Nephron progenitor cell (in vitro differentiated cells): Measurements from ENCODE around the gene GOLT1B.

ENCODE experiments used
- DNase-seq: peaks from one replicate; pipeline ENCODE4 v3.0.0; 2021
- H3K27ac Mint-ChIP-seq: 2 replicates; pipeline ENCODE4 v1.8.0; 2021; ENCODE audit warnings: mild to moderate bottlenecking, moderate library complexity, mixed read lengths
- H3K27me3 Mint-ChIP-seq: 2 replicates; pipeline ENCODE4 v1.8.0; 2021; ENCODE audit warnings: mild to moderate bottlenecking, low read depth, mixed read lengths; ENCODE audit not compliant: poor library complexity
- H3K36me3 Mint-ChIP-seq: 2 replicates; pipeline ENCODE4 v1.8.0; 2021; ENCODE audit warnings: low read depth, mixed read lengths
- H3K4me1 Mint-ChIP-seq: 2 replicates; pipeline ENCODE4 v1.8.0; 2021; ENCODE audit warnings: mixed read lengths
- H3K4me3 Mint-ChIP-seq: 2 replicates; pipeline ENCODE4 v1.8.0; 2021; ENCODE audit warnings: mild to moderate bottlenecking, moderate library complexity, mixed read lengths
- H3K9me3 Mint-ChIP-seq: 2 replicates; pipeline ENCODE4 v1.8.0; 2021; ENCODE audit warnings: mild to moderate bottlenecking, moderate library complexity, mixed read lengths
- CTCF ChIP-seq: fragments of 200-600 bp; sonication (generic); IDR thresholded peaks from 2 replicates; pipeline ENCODE4 v1.5.0; 2021; ENCODE audit warnings: antibody characterized with exemption

Gene GOLT1B

GRCh38 chr12:21509768-21510167 is 8.2 kb downstream of the GOLT1B start:
- H3K9me3 Mint-ChIP-seq: no peaks in the 10 kb centered on the region
- peaks cover 26% of the 10 kb centered on the region for H3K36me3 Mint-ChIP-seq
- peaks cover 24% of the 10 kb centered on the region for H3K4me1 Mint-ChIP-seq
- DNase-seq: no peak
- H3K27me3 Mint-ChIP-seq: no peaks in the 10 kb centered on the region
- no peak overlapping the region for H3K4me3 Mint-ChIP-seq
- no peak overlapping the region for H3K27ac Mint-ChIP-seq
- TF ChIP-seq CTCF: no peak

DNA sequence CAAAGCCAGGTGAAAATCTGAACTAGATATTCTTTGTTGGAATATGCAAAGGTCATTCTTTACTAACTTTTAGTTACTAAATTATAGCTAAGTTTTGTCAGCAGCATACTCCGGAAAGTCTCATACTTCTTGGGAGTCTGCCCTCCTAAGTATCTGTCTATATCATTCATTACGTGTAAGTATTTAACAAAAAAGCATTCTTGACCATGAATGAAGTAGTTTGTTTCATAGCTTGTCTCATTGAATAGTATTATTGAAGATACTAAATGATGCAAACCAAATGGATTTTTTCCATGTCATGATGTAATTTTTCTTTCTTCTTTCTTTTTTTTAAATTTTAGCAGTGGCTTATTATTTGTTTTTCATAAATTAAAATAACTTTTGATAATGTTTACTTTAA is 14.7 kb downstream of the GOLT1B start:
- Mint-ChIP-seq H3K36me3 (peaks cover 8% of the 10 kb centered on the region), H3K4me3 (no peak overlapping the region), H3K27me3 (no peaks in the 10 kb centered on the region), H3K4me1 (peaks cover 7% of the 10 kb centered on the region), H3K27ac (no peak overlapping the region), H3K9me3 (no peaks in the 10 kb centered on the region)
- no peak for TF ChIP-seq CTCF
- DNase-seq: no peak

DNA sequence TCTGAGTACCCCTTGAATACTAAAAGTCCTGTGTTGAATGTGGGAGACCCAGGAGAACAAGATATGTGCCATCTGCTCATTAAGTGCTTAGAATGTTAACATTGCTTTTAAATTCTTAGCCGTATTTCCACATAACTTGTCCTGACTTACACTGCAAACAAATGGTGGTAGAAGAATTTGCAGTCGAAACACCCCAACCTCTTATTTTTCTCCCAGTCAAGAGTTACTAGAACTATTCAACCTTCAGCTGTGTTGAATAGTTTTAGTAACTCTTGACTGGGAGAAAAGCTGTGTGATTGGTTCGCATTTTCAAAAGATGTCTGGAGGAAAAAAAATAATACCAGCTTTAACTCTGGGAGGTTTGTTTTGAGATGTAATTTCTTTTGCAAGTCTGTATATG is 16.9 kb downstream of the GOLT1B start:
- no peaks in the 10 kb centered on the region for H3K27me3 Mint-ChIP-seq
- H3K27ac Mint-ChIP-seq: no peak overlapping the region
- H3K4me3 Mint-ChIP-seq: no peak overlapping the region
- no peaks in the 10 kb centered on the region for H3K4me1 Mint-ChIP-seq
- H3K9me3 Mint-ChIP-seq: no peaks in the 10 kb centered on the region
- peaks cover 6% of the 10 kb centered on the region for H3K36me3 Mint-ChIP-seq
- TF ChIP-seq CTCF: no peak
- no peak for DNase-seq

GRCh38 chr12:21521541-21521940 is 20.0 kb downstream of the GOLT1B start:
- Mint-ChIP-seq H3K27me3 (no peaks in the 10 kb centered on the region), H3K4me1 (peaks cover 5% of the 10 kb centered on the region), H3K9me3 (peaks cover 10% of the 10 kb centered on the region), H3K27ac (no peak overlapping the region), H3K4me3 (no peak overlapping the region), H3K36me3 (no peaks in the 10 kb centered on the region)
- TF ChIP-seq CTCF: no peak
- no peak for DNase-seq

- Mint-ChIP-seq H3K27me3 (peaks cover 7% of the 10 kb centered on the region), H3K36me3 (no peaks in the 10 kb centered on the region), H3K4me1 (peaks cover 12% of the 10 kb centered on the region)
These were observed 21.6 kb downstream of the GOLT1B start for GRCh38 chr12:21523148-21523547.

More at GRCh38 chr12:21523148-21523547, 21.6 kb downstream of the GOLT1B start:
- DNase-seq: no peak
- TF ChIP-seq CTCF: no peak
- Mint-ChIP-seq H3K4me3 (no peak overlapping the region), H3K9me3 (peaks cover 10% of the 10 kb centered on the region), H3K27ac (no peak overlapping the region)
